ENCODE data around the gene GGT6.

Gene GGT6

GRCh38 chr17:4549781-4550533 lies 10.4 kb downstream of the GGT6 start:
- DNase-seq: no peak

- no peak for DNase-seq
Measured at GRCh38 chr17:4548721-4549531, 11.5 kb downstream of the GGT6 start.

- DNase-seq: no peak
Measured at GRCh38 chr17:4548061-4548461, 12.3 kb downstream of the GGT6 start.

GRCh38 chr17:4547118-4547906 lies 13.1 kb downstream of the GGT6 start:
- no peak for DNase-seq

- no peak for DNase-seq
Measured at GRCh38 chr17:4545217-4545951, 15.0 kb downstream of the GGT6 start.

GRCh38 chr17:4544951-4545216 lies 15.5 kb downstream of the GGT6 start:
- DNase-seq: no peak

- DNase-seq: no peak
Measured at GRCh38 chr17:4544135-4544950, 16.0 kb downstream of the GGT6 start.

- no peak for DNase-seq
Measured at GRCh38 chr17:4543557-4544026, 16.8 kb downstream of the GGT6 start.

GRCh38 chr17:4542726-4543191 lies 17.6 kb downstream of the GGT6 start:
- no peak for DNase-seq

- DNase-seq: no peak
Measured at GRCh38 chr17:4542003-4542725, 18.2 kb downstream of the GGT6 start.

GRCh38 chr17:4541328-4542002 lies 18.9 kb downstream of the GGT6 start:
- no peak for DNase-seq

GRCh38 chr17:4540687-4541327 lies 19.6 kb downstream of the GGT6 start:
- no peak for DNase-seq

GRCh38 chr17:4540224-4540651 lies 20.1 kb downstream of the GGT6 start:
- DNase-seq: no peak

GRCh38 chr17:4539576-4540223 lies 20.7 kb downstream of the GGT6 start:
- no peak for DNase-seq

GRCh38 chr17:4539025-4539424 lies 21.4 kb downstream of the GGT6 start:
- no peak for DNase-seq

- no peak for DNase-seq
Measured at GRCh38 chr17:4538236-4539002, 22.0 kb downstream of the GGT6 start.

GRCh38 chr17:4537451-4538235 lies 22.7 kb downstream of the GGT6 start:
- no peak for DNase-seq

All from effector CD4-positive, alpha-beta T cell (primary cell).